ENCODE data around the gene GRAMD2B.
"Not testable (repeated sequence)": the region's sequence is repeated elsewhere in the genome, so short reads cannot be mapped to it uniquely, and the experiment has no call there.

The GRAMD2B gene

DNA sequence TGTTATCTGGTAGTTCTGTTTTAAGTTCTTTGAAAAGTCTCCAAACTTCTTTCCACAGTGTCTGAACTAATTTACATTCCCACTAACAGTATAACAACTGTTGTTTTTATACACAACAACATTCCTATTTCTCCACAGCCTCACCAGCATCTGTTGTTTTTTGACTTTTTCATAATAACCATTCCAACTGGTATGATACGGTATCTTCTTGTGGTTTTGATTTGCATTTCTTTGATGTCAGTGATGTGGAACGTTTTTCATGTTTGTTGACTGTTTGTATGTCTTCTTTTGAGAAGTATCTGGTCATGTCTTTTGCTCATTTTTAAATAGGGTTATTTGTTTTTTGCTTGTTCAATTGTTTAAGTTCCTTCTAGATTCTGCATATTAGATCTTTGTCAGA lies 12.6 kb upstream of the GRAMD2B start:
- FAIRE-seq (no peak), DNase-seq (ENCODE audit: insufficient read length, low spot score) (no peak)

GRCh38 chr5:126413856-126414255 lies 9.4 kb upstream of the GRAMD2B start:
- no peak for FAIRE-seq
- no peak for DNase-seq (ENCODE audit: insufficient read length, low spot score)

DNA sequence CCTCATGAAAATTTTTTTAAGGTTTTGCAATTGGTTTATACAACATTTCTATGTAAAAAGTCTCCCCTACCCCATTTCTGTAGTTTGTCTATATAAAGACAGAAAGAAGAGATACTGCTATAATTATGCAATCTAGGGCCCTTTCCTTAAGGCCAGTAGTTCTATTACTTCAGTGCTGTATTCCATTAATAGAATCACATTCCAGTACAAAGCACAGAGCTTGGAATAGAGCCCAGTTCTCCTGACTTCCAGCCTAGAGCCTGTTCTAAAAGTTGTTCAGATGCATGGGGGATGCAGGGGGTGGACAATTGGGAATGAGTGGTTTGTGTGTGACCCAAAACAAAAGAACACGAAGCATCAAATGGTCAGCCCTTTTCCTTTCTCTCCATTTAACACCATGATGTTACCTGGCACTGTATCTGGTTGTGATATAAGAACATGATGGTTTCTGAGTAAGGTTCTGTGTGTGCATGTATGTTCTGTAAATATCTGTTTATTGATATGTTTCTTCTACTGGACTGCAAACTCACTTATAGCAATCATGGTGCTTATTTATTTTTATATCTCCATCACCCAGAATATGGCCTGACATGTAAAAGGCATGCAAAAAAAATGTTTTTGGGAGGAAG lies 8.2 kb upstream of the GRAMD2B start:
- DNase-seq (ENCODE audit: insufficient read length, low spot score), result no peak
- no peak for FAIRE-seq

DNA sequence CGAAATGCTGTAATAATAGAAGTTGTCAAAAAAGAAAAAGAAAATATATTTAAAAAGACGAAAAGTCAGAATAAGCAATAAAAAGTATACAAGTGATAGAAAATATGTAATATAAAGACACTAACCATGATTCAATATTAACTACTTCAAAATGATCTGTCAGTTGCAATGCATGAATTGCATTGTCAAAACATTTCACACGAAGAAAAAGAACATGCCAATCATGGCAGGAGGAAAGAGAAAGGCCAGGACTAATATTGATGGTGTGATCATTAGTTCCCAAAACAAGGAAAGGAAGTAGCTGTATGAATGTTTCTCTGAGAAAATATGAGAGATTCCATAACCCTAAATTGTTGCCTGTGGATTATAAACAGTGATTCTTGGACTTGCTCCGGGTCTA lies 7.4 kb upstream of the GRAMD2B start:
- no peak for DNase-seq (ENCODE audit: insufficient read length, low spot score)
- FAIRE-seq, result no peak

GRCh38 chr5:126416266-126416925 lies 6.8 kb upstream of the GRAMD2B start:
- FAIRE-seq (no peak), DNase-seq (ENCODE audit: insufficient read length, low spot score) (no peak)

- DNase-seq (ENCODE audit: insufficient read length, low spot score), result no peak
- FAIRE-seq, result no peak
These were observed 6.0 kb upstream of the GRAMD2B start for GRCh38 chr5:126417178-126417577.

GRCh38 chr5:126419102-126419501 lies 4.1 kb upstream of the GRAMD2B start:
- no peak for FAIRE-seq
- DNase-seq (ENCODE audit: insufficient read length, low spot score), result no peak

- DNase-seq (ENCODE audit: insufficient read length, low spot score), result no peak
- no peak for FAIRE-seq
These were observed 5.2 kb downstream of the GRAMD2B start for GRCh38 chr5:126428421-126428820.

DNA sequence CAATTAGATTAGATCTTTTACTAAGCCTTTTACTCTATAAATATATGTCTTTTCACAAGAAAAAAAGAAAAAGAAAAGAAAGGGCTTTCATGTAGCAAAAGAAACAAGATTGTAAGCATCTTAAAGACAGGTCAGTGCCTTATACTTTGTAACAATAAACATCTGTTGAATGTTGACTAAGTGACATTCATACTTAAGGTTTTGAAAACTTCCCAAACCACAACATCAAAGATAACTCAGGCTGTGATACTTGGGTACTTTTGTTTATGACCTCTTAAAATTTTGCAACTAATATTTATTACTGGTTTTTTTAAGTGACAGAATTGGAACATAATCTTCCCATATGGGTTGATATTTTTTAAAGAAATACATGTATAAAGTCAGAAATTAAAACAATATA lies 7.4 kb downstream of the GRAMD2B start:
- no peak for FAIRE-seq
- DNase-seq (ENCODE audit: insufficient read length, low spot score), result no peak

DNA sequence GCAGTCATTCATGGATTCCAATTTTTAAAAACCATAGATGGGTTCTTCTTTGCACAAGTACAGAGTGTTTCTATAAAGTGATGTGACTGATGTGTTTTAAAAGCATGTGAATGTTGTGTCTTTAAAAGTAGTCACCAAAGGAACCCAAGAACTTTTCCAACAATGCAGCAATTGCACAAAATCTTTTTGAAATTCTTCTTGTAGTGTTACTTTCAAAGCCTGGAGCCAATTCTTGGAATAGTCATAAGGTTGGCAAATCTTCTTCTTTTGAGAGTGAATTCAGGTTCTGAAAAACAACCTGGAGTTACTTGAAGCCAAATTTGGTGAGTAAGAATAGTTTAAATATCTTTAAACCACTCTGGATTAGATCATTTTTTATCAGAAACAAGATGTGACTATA lies 10.5 kb downstream of the GRAMD2B start:
- DNase-seq (ENCODE audit: insufficient read length, low spot score) (no peak), FAIRE-seq (no peak)

- no peak for FAIRE-seq
- no peak for DNase-seq (ENCODE audit: insufficient read length, low spot score)
These were observed 12.1 kb downstream of the GRAMD2B start for GRCh38 chr5:126435261-126435660.

- no peak for DNase-seq (ENCODE audit: insufficient read length, low spot score)
- FAIRE-seq, result no peak
These were observed 12.5 kb downstream of the GRAMD2B start for GRCh38 chr5:126435714-126436113.

GRCh38 chr5:126437721-126438120 lies 14.5 kb downstream of the GRAMD2B start:
- DNase-seq (ENCODE audit: insufficient read length, low spot score) (no peak), FAIRE-seq (no peak)

GRCh38 chr5:126438267-126438666 lies 15.1 kb downstream of the GRAMD2B start:
- DNase-seq (ENCODE audit: insufficient read length, low spot score) (no peak), FAIRE-seq (no peak)

- FAIRE-seq (no peak), DNase-seq (ENCODE audit: insufficient read length, low spot score) (no peak)
These were observed 15.7 kb downstream of the GRAMD2B start for GRCh38 chr5:126438868-126439267.

DNA sequence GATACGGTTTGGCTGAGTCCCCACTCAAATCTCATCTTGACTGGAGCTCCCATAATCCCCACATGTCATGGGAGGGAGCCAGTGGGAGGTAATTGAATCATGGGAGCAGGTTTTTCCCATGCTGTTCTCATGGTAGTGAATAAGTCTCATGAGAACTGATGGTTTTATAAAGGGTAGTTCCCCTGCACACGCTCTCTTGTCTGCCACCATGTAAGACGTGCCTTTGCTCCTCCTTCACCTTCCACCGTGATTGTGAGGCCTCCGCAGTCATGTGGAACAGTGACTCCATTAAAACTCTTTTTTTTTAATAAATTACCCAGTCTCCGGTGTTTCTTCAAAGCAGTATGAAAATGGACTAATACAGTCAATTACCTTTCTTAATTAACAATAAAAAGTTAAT lies 16.5 kb downstream of the GRAMD2B start:
- not testable (repeated sequence) for FAIRE-seq; DNase-seq (ENCODE audit: insufficient read length, low spot score)

GRCh38 chr5:126441230-126441629 lies 18.0 kb downstream of the GRAMD2B start:
- DNase-seq (ENCODE audit: insufficient read length, low spot score), result no peak
- FAIRE-seq, result peak; percentile 33

- no peak for FAIRE-seq
These were observed 20.2 kb downstream of the GRAMD2B start for GRCh38 chr5:126443374-126443851.

DNA sequence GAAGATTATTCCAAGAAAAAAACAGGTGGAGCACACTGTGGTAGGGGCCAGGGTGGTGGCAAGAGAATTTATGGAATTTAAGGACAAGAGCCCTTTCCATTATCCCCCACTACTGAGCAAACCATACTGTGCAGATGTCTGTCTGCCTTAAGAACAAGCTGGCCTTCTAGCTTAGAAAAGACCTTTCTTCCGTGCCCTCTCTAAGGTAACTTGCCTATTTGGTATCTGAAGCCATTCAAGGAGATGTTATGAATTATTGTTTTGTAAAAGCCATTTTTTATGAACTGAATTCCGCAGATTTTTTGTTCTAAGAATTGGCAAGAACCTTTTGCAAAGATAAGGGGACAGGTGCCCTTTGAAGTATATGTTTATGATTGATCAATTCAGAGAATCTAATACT lies 20.9 kb downstream of the GRAMD2B start:
- FAIRE-seq (no peak), DNase-seq (ENCODE audit: insufficient read length, low spot score) (no peak)

More at GRCh38 chr5:126443374-126443851, 20.2 kb downstream of the GRAMD2B start:
- no peak for DNase-seq (ENCODE audit: insufficient read length, low spot score)

GRCh38 chr5:126445502-126446174 lies 22.4 kb downstream of the GRAMD2B start:
- DNase-seq (ENCODE audit: insufficient read length, low spot score) (peak; percentile 25), FAIRE-seq (peak; percentile 69)

GRCh38 chr5:126446498-126447224 lies 23.5 kb downstream of the GRAMD2B start:
- DNase-seq (ENCODE audit: insufficient read length, low spot score) (peak; percentile 43), FAIRE-seq (no peak)
